C4-2B (cell line): Measurements from ENCODE around the gene OSBP2.

Experiments
- CTCF ChIP-seq: fragments of 450-650 bp; conservative IDR thresholded peaks from 2 replicates; pipeline ENCODE4 v1.5.1; 2017; ENCODE audit warnings: mild to moderate bottlenecking
- ZFX ChIP-seq: fragments of 450-650 bp; IDR thresholded peaks from 2 replicates; pipeline ENCODE4 v1.6.1; 2017

- TF ChIP-seq CTCF (no peak), ZFX (no peak)
These were observed 179.0 kb downstream of the OSBP2 start for GRCh38 chr22:30873661-30874060.
